SU-DHL-6 (cell line): ENCODE results near the gene ELMO1.

ENCODE experiments used
- H2AFZ ChIP-seq: fragments of 200-600 bp; sonication (generic); 2 replicates; pipeline ENCODE4 v1.6.1; 2014; ENCODE audit warnings: low read depth, mild to moderate bottlenecking, moderate library complexity, mixed read lengths, antibody characterized with exemption, low read length; ENCODE audit not compliant: severe bottlenecking
- H3F3A ChIP-seq: fragments of 200-600 bp; shearing (Covaris generic); 2 replicates; pipeline ENCODE4 v1.6.0; 2016; ENCODE audit warnings: antibody characterized with exemption, mild to moderate bottlenecking; ENCODE audit not compliant: insufficient read depth
- H3K27ac ChIP-seq: fragments of 200-600 bp; sonication (generic); 2 replicates; pipeline ENCODE4 v1.5.1; 2016; ENCODE audit warnings: low read depth, mild to moderate bottlenecking, low read length, moderate library complexity, mixed read lengths
- H3K27me3 ChIP-seq: fragments of 200-600 bp; sonication (generic), shearing (Covaris generic); 2 replicates; pipeline ENCODE4 v1.6.0; 2014; ENCODE audit warnings: mild to moderate bottlenecking, low read length
- H3K36me3 ChIP-seq: fragments of 200-600 bp; sonication (generic); 2 replicates; pipeline ENCODE4 v1.6.1; 2014; ENCODE audit warnings: mild to moderate bottlenecking, low read length, mixed read lengths
- H3K4me2 ChIP-seq: fragments of 300-600, 200-600 bp; shearing (Covaris generic), sonication (generic); 2 replicates; pipeline ENCODE4 v1.6.0; 2014; ENCODE audit warnings: low read length, low read depth, mild to moderate bottlenecking; ENCODE audit not compliant: poor library complexity, severe bottlenecking
- H3K4me3 ChIP-seq: fragments of 200-600 bp; sonication (generic); 2 replicates; pipeline ENCODE4 v1.5.1; 2014; ENCODE audit warnings: antibody characterized with exemption, low read length, mild to moderate bottlenecking, mixed read lengths; ENCODE audit not compliant: insufficient read depth, poor library complexity, severe bottlenecking
- H3K79me2 ChIP-seq: fragments of 200-600 bp; sonication (generic); 2 replicates; pipeline ENCODE4 v1.6.1; 2014; ENCODE audit warnings: mild to moderate bottlenecking, low read length, moderate library complexity; ENCODE audit not compliant: insufficient read depth
- H3K9ac ChIP-seq: fragments of 200-600 bp; sonication (generic); 2 replicates; pipeline ENCODE4 v1.7.0; 2014; ENCODE audit warnings: mild to moderate bottlenecking, low read length
- H3K9me2 ChIP-seq: fragments of 200-600 bp; sonication (generic); replicated peaks from 2 replicates; pipeline ENCODE4 v1.6.1; 2014; ENCODE audit warnings: low read length; ENCODE audit not compliant: insufficient read depth
- H3K9me3 ChIP-seq: fragments of 200-600 bp; sonication (generic); 2 replicates; pipeline ENCODE4 v1.6.1; 2014; ENCODE audit warnings: low read length, mixed read lengths; ENCODE audit not compliant: insufficient read depth
- H4K20me1 ChIP-seq: fragments of 200-600 bp; sonication (generic); 2 replicates; pipeline ENCODE4 v1.6.1; 2014; ENCODE audit warnings: low read depth, mild to moderate bottlenecking, antibody characterized with exemption, low read length, moderate library complexity, mixed read lengths
- EZH2phosphoT487 ChIP-seq: fragments of 200-600 bp; sonication (generic), shearing (Covaris generic); conservative IDR thresholded peaks from 2 replicates; pipeline ENCODE4 v1.6.1; 2018; ENCODE audit warnings: mild to moderate bottlenecking, antibody characterized with exemption, low read length, moderate library complexity, mixed read lengths
- TF ChIP-seq, protein P1 (sequence below): fragments of 200-600 bp; sonication (generic); IDR thresholded peaks from one replicate; pipeline ENCODE4 v1.5.1; 2017; ENCODE audit warnings: antibody characterized with exemption, mild to moderate bottlenecking, low read length, moderate library complexity; ENCODE audit not compliant: insufficient read depth, poor library complexity, severe bottlenecking

Gene ELMO1

DNA sequence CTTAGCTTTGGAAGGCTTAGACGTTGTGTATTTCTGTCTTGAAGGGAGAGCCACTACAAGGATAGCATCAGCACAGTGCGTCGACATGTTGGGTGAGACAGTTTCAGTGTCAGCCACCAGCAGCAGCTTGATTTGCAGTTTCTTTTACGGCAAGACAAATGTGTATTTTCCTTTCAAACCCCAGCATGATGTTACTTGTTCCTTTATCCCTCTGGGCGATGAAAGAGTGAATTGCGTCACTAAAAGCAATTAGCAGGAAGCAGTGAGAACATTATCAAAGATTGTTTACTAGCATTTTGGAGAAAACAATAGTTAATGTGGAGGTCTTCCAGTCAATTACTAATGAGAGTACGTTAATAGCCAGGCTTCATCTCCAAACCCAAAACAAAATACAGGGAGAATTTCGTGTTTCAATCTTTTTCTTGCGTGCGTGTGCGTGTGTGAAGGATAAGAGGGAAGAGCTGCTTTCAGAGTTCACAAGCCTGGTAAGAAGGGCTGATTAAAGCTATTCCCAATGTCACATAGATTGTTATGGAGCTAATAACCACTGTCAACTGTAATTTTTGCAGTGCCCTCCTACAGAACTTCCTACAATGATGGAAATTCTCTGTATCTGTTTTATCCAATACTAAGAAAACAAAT is 567.3 kb downstream of the ELMO1 start:
- H3K36me3 ChIP-seq: peaks cover 3% of the 10 kb centered on the region; the same call in 1 of the 2 replicates
- H3F3A ChIP-seq: no peaks in the 10 kb centered on the region
- no peaks in the 10 kb centered on the region for H3K9me3 ChIP-seq
- H3K27ac ChIP-seq: no peak overlapping the region
- H4K20me1 ChIP-seq: no peaks in the 10 kb centered on the region
- no peak overlapping the region for H2AFZ ChIP-seq
- no peaks in the 10 kb centered on the region for H3K27me3 ChIP-seq
- H3K4me2 ChIP-seq: no peak overlapping the region
- no peaks in the 10 kb centered on the region for H3K79me2 ChIP-seq
- H3K9me2 ChIP-seq: no peaks in the 10 kb centered on the region
- no peak overlapping the region for H3K4me3 ChIP-seq
- H3K9ac ChIP-seq: no peak overlapping the region
- no peak for TF ChIP-seq EZH2phosphoT487
- TF ChIP-seq, protein P1, sequence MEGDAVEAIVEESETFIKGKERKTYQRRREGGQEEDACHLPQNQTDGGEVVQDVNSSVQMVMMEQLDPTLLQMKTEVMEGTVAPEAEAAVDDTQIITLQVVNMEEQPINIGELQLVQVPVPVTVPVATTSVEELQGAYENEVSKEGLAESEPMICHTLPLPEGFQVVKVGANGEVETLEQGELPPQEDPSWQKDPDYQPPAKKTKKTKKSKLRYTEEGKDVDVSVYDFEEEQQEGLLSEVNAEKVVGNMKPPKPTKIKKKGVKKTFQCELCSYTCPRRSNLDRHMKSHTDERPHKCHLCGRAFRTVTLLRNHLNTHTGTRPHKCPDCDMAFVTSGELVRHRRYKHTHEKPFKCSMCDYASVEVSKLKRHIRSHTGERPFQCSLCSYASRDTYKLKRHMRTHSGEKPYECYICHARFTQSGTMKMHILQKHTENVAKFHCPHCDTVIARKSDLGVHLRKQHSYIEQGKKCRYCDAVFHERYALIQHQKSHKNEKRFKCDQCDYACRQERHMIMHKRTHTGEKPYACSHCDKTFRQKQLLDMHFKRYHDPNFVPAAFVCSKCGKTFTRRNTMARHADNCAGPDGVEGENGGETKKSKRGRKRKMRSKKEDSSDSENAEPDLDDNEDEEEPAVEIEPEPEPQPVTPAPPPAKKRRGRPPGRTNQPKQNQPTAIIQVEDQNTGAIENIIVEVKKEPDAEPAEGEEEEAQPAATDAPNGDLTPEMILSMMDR: no peak

DNA sequence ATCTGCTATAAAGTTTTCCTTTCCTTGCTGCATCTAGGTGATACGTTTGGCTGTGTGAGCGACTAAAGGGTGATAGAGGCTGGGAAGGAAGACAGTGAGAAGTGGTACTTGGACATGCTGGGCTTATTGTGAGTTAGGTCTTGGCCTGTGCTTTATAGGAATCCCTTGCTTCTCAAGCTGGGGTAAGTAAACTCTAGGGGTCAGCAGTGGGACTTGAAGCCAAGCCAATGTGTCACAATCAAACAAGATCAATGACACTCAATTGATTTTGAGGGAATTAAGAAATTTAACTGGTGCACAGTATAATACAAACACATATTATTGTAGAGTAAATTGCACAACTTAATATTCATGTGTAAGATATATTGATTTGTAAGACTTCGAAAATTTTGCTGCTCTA is 568.6 kb downstream of the ELMO1 start:
- H3K4me3 ChIP-seq: no peak overlapping the region
- H3K27ac ChIP-seq: no peak overlapping the region
- no peaks in the 10 kb centered on the region for H3K79me2 ChIP-seq

DNA sequence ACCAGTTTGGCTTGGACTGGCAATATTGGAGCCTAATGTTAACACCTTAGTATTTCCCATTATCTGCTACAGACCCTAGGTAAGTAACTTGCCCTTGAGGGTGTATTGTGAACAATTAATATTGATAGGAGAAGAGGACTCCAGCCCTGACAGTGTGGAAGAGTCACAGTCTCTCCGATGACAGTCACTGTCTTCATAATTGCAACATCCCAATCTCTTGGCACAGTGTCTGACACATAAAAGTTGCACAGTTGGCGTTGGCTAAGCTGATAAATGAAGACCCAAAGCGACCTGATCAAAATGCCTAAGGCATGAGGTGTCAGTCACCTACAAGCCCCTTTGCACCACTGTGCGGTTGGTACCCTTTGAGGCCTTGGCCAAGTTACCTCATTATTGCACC is 569.6 kb downstream of the ELMO1 start:
- no peak overlapping the region for H3K4me2 ChIP-seq

More for the DNA sequence above, 568.6 kb downstream of the ELMO1 start:
- no peaks in the 10 kb centered on the region for H3F3A ChIP-seq
- TF ChIP-seq, protein P1: no peak
- no peak for TF ChIP-seq EZH2phosphoT487
- H3K9me3 ChIP-seq: no peaks in the 10 kb centered on the region
- no peaks in the 10 kb centered on the region for H3K9me2 ChIP-seq
- H3K4me2 ChIP-seq: no peak overlapping the region
- H3K27me3 ChIP-seq: no peaks in the 10 kb centered on the region
- no peaks in the 10 kb centered on the region for H4K20me1 ChIP-seq
- peaks cover 3% of the 10 kb centered on the region; the same call in 1 of the 2 replicates for H3K36me3 ChIP-seq
- H2AFZ ChIP-seq: no peak overlapping the region
- no peak overlapping the region for H3K9ac ChIP-seq

More for the DNA sequence above, 569.6 kb downstream of the ELMO1 start:
- Histone ChIP-seq H3F3A (no peaks in the 10 kb centered on the region), H3K36me3 (peaks cover 3% of the 10 kb centered on the region; the same call in 1 of the 2 replicates), H3K4me3 (no peak overlapping the region), H4K20me1 (no peaks in the 10 kb centered on the region), H3K27ac (no peak overlapping the region), H3K27me3 (no peaks in the 10 kb centered on the region), H2AFZ (no peak overlapping the region), H3K79me2 (no peaks in the 10 kb centered on the region), H3K9me2 (no peaks in the 10 kb centered on the region), H3K9me3 (no peaks in the 10 kb centered on the region), H3K9ac (no peak overlapping the region)
- TF ChIP-seq, protein P1: no peak
- TF ChIP-seq EZH2phosphoT487: no peak
